Measurements from ENCODE around the gene PSMA6.

Gene PSMA6

DNA sequence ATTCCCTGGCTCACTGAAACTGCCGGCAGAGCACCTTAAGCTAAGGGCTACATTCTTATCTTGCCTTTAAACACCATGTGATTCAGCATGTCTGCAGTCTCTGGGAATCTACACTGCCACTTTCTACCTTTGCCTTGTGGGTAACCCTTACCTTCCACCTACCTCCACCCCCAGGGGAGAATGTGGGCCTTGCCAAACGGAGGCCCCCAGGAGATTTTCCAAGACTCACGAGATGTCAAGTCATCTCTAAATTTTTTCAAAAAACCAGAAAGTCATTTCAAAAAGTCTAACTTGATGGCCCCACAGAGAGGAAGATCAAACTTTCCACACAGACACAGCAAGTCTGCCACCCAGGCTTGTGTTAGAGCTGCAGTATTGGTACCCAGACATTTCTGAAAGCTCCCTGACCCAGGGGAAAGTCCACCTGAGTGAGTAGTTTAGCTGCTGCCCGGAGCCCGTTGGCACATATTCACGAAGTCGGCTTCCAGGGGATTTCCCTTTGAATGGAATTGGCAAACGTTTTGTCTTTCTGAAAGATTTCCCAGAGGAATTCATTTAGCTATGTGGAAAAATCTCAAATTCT is 4.7 kb upstream of the PSMA6 start:
- H3K27ac ChIP-seq (ENCODE audit: extremely low read depth, low read depth, low read length) = no peak overlapping the region
- POLR2A ChIA-PET = no interaction called here

DNA sequence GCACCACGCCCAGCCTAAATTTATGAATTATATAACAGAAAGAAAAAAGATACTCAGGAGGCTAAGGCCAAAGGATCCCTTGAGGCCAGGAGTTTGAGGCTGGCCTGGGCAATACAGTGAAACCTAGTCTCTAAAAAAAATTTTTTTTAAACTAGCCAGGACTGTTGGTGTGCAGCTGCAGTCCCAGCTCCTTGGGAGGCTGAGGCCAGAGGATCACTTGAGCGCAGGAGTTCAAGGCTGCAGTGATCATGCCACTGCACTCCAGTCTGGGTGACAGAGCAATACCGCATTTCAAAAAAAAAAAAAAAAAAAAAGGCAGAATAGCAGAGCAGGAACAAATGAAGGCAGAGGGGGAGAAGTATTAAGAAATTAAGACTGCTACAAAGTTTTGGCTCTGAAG is 2.6 kb upstream of the PSMA6 start:
- Histone ChIP-seq H3K27ac (ENCODE audit: extremely low read depth, low read depth, low read length) (no peak overlapping the region), H3K4me1 (ENCODE audit: control insufficient read depth, insufficient read depth, low read length) (peaks cover 7% of the 10 kb centered on the region), H3K36me3 (ENCODE audit: control insufficient read depth in 2 of 2, insufficient read depth in 1 of 2, low read length in 2 of 2) (peaks cover 0 to 5% of the 10 kb centered on the region in 2 experiments; a peak in 2 of 3 replicates), H3K9me3 (ENCODE audit: control insufficient read depth, insufficient read depth, low read depth, low read length) (no peaks in the 10 kb centered on the region), H3K4me3 (ENCODE audit: low read depth, low read length) (no peak overlapping the region)
- ChIA-PET POLR2A (interaction anchor here (0.6 kb wide), 1 partner anchor 1090 kb away, joined by 5 read pairs; no protein-coding TSS in a partner anchor), CTCF (no interaction called here)
- TF ChIP-seq YY2 (tag by site-specific recombination; IDR thresholded peaks at IDR 0.05) (no peak), ZNF354C (tag by site-specific recombination; IDR thresholded peaks at IDR 0.05; ENCODE audit: borderline replicate concordance, low read depth) (no peak), KLF9 (tag by site-specific recombination; IDR thresholded peaks at IDR 0.05; ENCODE audit: low read depth) (no peak), ZNF704 (tag by site-specific recombination; IDR thresholded peaks at IDR 0.05) (no peak), ZNF366 (tag by site-specific recombination; conservative IDR thresholded peaks at IDR 0.05) (no peak), ZNF426 (tag by site-specific recombination; IDR thresholded peaks at IDR 0.05) (no peak), ZNF776 (tag by site-specific recombination; IDR thresholded peaks at IDR 0.05; ENCODE audit: borderline replicate concordance) (no peak), ZNF560 (tag by site-specific recombination; IDR thresholded peaks at IDR 0.05; ENCODE audit: borderline replicate concordance) (no peak), ZNF146 (tag by site-specific recombination; IDR thresholded peaks at IDR 0.05) (no peak), ZFP69B (tag by site-specific recombination; IDR thresholded peaks at IDR 0.05) (no peak), ZNF311 (tag by site-specific recombination; IDR thresholded peaks at IDR 0.05; ENCODE audit: borderline replicate concordance) (no peak), ZNF184 (tag by site-specific recombination; IDR thresholded peaks at IDR 0.05) (no peak)
- TF ChIP-seq, protein P1, sequence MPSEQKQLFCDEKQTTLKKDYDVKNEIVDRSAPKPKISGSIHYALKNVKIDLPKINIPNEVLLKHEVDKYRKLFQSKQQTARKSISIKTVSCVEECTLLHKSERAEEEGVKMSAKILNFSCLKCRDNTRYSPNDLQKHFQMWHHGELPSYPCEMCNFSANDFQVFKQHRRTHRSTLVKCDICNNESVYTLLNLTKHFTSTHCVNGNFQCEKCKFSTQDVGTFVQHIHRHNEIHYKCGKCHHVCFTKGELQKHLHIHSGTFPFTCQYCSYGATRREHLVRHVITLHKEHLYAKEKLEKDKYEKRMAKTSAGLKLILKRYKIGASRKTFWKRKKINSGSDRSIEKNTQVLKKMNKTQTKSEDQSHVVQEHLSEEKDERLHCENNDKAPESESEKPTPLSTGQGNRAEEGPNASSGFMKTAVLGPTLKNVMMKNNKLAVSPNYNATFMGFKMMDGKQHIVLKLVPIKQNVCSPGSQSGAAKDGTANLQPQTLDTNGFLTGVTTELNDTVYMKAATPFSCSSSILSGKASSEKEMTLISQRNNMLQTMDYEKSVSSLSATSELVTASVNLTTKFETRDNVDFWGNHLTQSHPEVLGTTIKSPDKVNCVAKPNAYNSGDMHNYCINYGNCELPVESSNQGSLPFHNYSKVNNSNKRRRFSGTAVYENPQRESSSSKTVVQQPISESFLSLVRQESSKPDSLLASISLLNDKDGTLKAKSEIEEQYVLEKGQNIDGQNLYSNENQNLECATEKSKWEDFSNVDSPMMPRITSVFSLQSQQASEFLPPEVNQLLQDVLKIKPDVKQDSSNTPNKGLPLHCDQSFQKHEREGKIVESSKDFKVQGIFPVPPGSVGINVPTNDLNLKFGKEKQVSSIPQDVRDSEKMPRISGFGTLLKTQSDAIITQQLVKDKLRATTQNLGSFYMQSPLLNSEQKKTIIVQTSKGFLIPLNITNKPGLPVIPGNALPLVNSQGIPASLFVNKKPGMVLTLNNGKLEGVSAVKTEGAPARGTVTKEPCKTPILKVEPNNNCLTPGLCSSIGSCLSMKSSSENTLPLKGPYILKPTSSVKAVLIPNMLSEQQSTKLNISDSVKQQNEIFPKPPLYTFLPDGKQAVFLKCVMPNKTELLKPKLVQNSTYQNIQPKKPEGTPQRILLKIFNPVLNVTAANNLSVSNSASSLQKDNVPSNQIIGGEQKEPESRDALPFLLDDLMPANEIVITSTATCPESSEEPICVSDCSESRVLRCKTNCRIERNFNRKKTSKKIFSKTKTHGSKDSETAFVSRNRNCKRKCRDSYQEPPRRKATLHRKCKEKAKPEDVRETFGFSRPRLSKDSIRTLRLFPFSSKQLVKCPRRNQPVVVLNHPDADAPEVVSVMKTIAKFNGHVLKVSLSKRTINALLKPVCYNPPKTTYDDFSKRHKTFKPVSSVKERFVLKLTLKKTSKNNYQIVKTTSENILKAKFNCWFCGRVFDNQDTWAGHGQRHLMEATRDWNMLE (tag by site-specific recombination; conservative IDR thresholded peaks at IDR 0.05; ENCODE audit: low read depth) = no peak
- TF ChIP-seq, protein P2, sequence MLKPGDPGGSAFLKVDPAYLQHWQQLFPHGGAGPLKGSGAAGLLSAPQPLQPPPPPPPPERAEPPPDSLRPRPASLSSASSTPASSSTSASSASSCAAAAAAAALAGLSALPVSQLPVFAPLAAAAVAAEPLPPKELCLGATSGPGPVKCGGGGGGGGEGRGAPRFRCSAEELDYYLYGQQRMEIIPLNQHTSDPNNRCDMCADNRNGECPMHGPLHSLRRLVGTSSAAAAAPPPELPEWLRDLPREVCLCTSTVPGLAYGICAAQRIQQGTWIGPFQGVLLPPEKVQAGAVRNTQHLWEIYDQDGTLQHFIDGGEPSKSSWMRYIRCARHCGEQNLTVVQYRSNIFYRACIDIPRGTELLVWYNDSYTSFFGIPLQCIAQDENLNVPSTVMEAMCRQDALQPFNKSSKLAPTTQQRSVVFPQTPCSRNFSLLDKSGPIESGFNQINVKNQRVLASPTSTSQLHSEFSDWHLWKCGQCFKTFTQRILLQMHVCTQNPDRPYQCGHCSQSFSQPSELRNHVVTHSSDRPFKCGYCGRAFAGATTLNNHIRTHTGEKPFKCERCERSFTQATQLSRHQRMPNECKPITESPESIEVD (tag by site-specific recombination; IDR thresholded peaks at IDR 0.05) = no peak

More for the DNA sequence above, 4.7 kb upstream of the PSMA6 start:
- Histone ChIP-seq H3K4me3 (ENCODE audit: low read depth, low read length) (no peak overlapping the region), H3K36me3 (ENCODE audit: control insufficient read depth in 2 of 2, insufficient read depth in 1 of 2, low read length in 2 of 2) (peaks cover 0 to 2% of the 10 kb centered on the region in 2 experiments; a peak in 2 of 3 replicates), H3K4me1 (ENCODE audit: control insufficient read depth, insufficient read depth, low read length) (no peaks in the 10 kb centered on the region), H3K9me3 (ENCODE audit: control insufficient read depth, insufficient read depth, low read depth, low read length) (no peaks in the 10 kb centered on the region)
- CTCF ChIA-PET = interaction anchor here (0.7 kb wide), 1 partner anchor 563 kb away, joined by 3 read pairs; no protein-coding TSS in a partner anchor
- TF ChIP-seq ZNF48 (tag by site-specific recombination; IDR thresholded peaks at IDR 0.05) (no peak), ZNF202 (tag by site-specific recombination; IDR thresholded peaks at IDR 0.05; ENCODE audit: borderline replicate concordance) (no peak), ZNF311 (tag by site-specific recombination; IDR thresholded peaks at IDR 0.05; ENCODE audit: borderline replicate concordance) (no peak), HIC1 (tag by site-specific recombination; IDR thresholded peaks at IDR 0.05) (no peak)
- TF ChIP-seq, protein P3, sequence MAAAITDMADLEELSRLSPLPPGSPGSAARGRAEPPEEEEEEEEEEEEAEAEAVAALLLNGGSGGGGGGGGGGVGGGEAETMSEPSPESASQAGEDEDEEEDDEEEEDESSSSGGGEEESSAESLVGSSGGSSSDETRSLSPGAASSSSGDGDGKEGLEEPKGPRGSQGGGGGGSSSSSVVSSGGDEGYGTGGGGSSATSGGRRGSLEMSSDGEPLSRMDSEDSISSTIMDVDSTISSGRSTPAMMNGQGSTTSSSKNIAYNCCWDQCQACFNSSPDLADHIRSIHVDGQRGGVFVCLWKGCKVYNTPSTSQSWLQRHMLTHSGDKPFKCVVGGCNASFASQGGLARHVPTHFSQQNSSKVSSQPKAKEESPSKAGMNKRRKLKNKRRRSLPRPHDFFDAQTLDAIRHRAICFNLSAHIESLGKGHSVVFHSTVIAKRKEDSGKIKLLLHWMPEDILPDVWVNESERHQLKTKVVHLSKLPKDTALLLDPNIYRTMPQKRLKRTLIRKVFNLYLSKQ (tag by site-specific recombination; IDR thresholded peaks at IDR 0.05; ENCODE audit: borderline replicate concordance) = no peak
